ENCODE data around the gene FGD4.
"Not testable (repeated sequence)": the region's sequence is repeated elsewhere in the genome, so short reads cannot be mapped to it uniquely, and the experiment has no call there.

The FGD4 gene

GRCh38 chr12:32515137-32515873, 115.9 kb downstream of the FGD4 start:
- in situ Hi-C loops (cut with HindIII; ENCODE audit: low sequenced_read_pairs), result no loop called here

DNA sequence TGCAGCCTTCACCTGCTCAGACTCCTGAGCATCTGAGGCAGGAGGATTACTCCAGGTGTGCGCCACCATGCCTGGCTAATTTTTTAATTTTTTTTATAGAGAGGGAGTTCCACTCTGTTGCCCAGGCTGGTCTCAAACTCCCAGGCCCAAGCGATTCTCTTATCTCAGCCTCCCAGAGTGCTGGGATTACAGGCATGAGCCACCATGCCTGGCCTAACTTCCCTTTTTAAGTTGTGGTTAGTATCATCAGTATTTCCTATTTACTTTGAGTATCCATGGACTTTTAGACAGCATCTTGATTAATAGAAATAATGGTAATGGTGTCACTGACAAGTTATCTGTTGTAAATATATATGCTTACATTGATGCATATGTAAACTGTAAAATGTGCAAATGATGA, 116.9 kb downstream of the FGD4 start:
- in situ Hi-C loops (cut with HindIII; ENCODE audit: low sequenced_read_pairs), result no loop called here

GRCh38 chr12:32517966-32518365, 118.6 kb downstream of the FGD4 start:
- in situ Hi-C loops (cut with HindIII; ENCODE audit: low sequenced_read_pairs), result no loop called here

GRCh38 chr12:32519047-32519446, 119.7 kb downstream of the FGD4 start:
- in situ Hi-C loops (cut with HindIII; ENCODE audit: low sequenced_read_pairs), result no loop called here

GRCh38 chr12:32522331-32523221, 123.2 kb downstream of the FGD4 start:
- in situ Hi-C loops (cut with HindIII; ENCODE audit: low sequenced_read_pairs), result no loop called here

DNA sequence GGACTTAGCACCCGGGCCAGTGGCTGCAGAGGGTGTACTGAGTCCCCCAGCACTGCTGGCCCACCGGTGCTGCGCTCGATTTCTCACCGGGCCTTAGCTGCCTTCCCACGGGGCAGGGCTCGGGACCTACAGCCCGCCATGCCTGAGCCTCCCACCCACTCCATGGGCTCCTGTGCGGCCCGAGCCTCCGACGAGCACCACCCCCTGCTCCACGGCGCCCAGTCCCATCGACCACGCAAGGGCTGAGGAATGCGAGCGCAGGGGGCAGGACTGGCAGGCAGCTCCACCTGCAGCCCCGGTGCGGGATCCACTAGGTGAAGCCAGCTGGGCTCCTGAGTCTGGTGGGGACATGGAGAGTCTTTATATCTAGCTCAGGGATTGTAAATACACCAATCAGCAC, 126.4 kb downstream of the FGD4 start:
- in situ Hi-C loops (cut with HindIII; ENCODE audit: low sequenced_read_pairs), result not testable (repeated sequence)

- in situ Hi-C loops (cut with HindIII; ENCODE audit: low sequenced_read_pairs), result not testable (repeated sequence)
Observed at GRCh38 chr12:32526343-32526742, 127.0 kb downstream of the FGD4 start.

DNA sequence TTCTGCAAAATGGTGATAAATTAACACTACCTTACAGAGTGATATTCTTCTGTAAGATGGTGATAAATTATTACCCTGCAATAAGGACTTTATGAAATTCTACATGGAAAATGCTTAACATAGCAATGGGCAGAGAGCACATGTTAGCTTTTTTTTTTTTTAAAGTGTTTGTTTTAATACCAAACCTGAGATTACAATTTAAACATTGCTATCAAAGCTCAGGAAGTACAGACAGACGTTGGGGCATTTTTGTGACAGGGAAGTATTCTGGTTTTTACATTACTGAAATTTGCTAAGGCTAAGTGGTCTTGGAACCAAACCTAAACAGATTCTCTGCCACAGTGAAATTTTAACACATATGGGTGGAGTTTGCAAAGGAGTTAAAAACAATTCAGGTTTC, 133.1 kb downstream of the FGD4 start:
- in situ Hi-C loops (cut with HindIII; ENCODE audit: low sequenced_read_pairs), result no loop called here

GRCh38 chr12:32532951-32533350, 133.6 kb downstream of the FGD4 start:
- in situ Hi-C loops (cut with HindIII; ENCODE audit: low sequenced_read_pairs), result no loop called here

DNA sequence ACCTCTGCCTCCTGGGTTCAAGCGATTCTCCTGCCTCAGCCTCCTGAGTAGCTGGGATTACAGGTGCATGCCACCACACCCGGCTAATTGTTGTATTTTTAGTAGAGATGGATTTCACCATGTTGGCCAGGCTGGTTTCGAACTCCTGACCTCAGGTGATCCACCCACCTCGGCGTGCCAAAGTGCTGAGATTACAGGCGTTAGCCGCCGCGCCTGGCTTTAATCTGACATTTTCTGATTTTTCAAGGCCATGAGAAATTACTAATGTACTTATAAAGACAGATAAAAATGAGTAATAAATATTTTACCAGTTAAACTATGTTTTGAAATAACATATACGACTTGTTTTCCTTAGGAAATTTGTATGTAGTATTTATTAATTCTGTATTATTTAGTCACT, 134.1 kb downstream of the FGD4 start:
- in situ Hi-C loops (cut with HindIII; ENCODE audit: low sequenced_read_pairs), result not testable (repeated sequence)

DNA sequence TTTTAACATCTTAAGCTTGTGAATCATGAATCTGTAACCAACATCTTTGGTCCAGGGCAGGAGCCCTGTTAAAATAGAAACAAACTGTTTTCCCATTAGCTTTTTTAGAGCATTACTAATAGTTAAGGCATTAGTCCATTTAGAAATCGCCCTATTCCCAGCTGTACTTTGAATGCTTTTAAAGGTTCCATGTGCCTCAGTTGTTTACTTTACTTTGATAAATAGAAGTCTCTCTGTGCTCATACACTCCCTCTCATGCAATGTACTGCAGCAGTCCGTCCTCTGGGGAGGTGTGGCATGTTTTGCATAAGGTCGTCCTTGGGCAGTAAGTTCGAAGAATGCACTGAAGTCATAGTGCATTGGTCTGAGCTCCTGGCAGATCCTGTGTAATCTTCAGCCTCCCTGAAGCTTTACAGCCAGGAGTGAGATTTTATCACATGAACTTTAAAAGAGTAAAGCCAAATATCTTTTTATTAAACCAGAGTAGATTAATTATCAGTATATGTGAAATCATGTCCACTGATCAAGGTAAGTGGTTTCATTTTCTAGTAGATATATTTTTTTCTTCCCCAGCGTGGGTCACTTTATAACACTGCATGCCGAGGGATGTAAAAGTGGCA, 134.7 kb downstream of the FGD4 start:
- in situ Hi-C loops (cut with HindIII; ENCODE audit: low sequenced_read_pairs), result no loop called here

DNA sequence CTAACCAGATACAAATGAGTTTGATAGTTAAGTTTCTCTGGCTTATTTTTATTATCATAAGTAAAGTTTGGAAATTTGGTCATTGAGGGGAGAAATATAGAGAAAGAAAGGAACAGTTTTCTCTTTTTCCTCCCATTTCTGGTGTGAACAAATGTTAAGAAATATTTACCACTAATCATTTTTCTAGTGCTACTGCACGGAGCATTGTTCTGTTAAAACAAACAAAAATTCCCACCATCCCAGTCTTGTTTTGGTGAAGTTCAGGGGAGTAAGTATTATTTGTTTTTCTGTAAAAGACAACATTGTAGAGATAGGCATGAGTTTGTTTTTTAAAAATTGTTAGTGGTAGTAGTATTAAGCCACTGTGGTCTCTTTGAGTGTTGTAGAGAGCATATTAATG, 135.3 kb downstream of the FGD4 start:
- in situ Hi-C loops (cut with HindIII; ENCODE audit: low sequenced_read_pairs), result no loop called here

GRCh38 chr12:32535288-32535999, 136.1 kb downstream of the FGD4 start:
- in situ Hi-C loops (cut with HindIII; ENCODE audit: low sequenced_read_pairs), result no loop called here

GRCh38 chr12:32536000-32536345, 136.6 kb downstream of the FGD4 start:
- in situ Hi-C loops (cut with HindIII; ENCODE audit: low sequenced_read_pairs), result no loop called here

GRCh38 chr12:32541754-32542374, 142.5 kb downstream of the FGD4 start:
- in situ Hi-C loops (cut with HindIII; ENCODE audit: low sequenced_read_pairs), result no loop called here

DNA sequence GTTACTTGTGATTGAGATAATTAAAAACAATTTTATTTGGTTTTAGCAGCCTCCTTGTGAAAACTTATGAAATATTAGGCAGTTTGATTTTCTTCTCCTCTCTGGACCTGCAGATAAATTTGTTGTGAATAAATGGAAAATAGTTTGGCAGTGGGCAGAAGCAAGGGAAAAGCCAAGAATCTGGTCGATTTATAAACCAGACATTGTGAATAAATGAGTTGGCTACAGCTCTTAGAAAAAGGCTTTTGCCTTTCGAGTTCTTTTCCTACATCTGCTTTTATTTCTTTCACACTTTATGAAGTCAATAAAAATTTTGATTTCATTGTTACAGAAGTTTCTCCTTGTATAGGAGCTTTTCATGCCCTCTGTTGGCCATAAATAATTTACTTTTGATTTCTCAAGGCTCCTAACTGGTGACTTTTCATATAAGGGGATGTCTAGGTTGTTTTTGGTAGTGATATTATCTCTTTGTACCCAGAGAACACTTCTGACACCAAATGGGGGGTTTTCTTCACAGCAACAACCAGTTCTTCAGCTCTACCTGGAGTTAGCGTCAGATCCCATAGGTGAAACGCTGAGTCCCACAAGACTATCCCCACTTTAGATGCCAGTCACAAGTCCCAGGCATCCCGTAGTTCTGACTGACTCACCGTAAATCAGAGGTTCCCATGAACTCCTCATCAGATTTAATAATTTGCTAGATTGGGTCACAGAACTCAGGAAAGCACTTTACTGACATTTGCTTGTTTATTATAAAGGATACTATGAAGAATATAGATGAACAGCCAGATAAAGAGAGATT, 143.3 kb downstream of the FGD4 start:
- in situ Hi-C loops (cut with HindIII; ENCODE audit: low sequenced_read_pairs), result no loop called here

DNA sequence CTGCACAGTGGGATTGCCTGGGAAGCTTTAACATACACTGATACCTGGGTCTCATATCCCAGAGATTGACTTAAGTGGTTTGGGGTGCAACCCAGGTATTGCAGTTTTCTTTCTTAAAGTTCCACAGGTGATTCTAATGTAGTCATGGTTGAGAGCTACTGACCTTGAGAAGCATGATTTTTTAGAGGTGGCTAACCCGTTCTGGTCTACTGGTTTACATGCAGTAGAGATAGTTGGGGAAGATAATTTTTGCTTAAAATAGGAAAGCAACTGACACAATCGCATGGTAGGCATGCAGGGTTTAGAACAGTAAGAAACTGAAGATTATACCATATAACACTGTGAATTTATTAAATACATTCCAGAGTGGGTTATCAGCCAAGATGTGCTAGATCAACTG, 145.5 kb downstream of the FGD4 start:
- in situ Hi-C loops (cut with HindIII; ENCODE audit: low sequenced_read_pairs), result no loop called here

GRCh38 chr12:32545413-32545980, 146.1 kb downstream of the FGD4 start:
- in situ Hi-C loops (cut with HindIII; ENCODE audit: low sequenced_read_pairs), result no loop called here

DNA sequence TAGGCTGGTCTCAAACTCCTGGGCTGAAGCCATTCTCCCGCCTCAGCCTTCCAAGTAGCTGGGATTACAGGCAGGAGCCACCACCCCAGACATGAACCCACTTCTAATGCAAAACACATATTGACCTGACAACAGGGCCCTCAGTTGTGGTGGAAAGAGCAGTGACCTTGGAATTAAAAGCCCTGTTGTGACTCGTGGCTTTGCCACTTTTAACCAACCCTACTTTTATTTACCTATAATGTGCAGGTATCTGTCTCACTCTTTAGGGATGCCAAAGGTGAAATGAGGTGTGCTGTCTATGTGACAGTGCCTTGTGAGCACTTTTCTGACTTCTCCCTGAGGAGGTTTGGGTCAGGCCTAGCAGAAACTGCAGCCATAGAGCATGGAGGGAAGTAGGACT, 146.9 kb downstream of the FGD4 start:
- in situ Hi-C loops (cut with HindIII; ENCODE audit: low sequenced_read_pairs), result no loop called here

Data from DLD1 (cell line).